ENCODE measurements around the gene SCYGR1.

- TF ChIP-seq CTCF (IDR thresholded peaks at IDR 0.05) (no peak), EP300 (IDR thresholded peaks at IDR 0.05) (no peak), POLR2A (IDR thresholded peaks at IDR 0.05) (no peak)
Observed at GRCh38 chr2:227404585-227405271, 17.0 kb upstream of the SCYGR1 start.

Measured in gastroesophageal sphincter (tissue), 3 donors.